Measurements from ENCODE around the gene PPP1R14C.

DNA sequence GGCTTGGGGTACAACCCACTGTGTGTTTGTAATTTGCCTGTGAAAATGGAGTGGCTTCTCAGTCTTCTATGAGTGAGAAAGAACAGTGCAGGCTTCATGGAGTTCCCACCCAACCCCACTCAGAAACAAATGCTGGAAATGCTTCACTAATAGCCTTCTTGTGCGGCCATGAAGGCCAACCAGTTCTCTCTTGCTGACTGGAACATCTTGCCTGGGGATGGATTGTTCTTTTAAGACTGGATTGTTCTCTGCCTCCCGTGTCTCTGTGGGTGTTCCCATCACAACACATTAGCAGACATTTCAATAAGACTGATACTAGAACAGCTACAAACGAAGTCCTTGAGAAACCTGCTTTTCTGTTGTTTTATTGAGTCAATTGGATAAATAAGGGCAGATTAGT is 110.6 kb downstream of the PPP1R14C start:
- TF ChIP-seq, protein P1, sequence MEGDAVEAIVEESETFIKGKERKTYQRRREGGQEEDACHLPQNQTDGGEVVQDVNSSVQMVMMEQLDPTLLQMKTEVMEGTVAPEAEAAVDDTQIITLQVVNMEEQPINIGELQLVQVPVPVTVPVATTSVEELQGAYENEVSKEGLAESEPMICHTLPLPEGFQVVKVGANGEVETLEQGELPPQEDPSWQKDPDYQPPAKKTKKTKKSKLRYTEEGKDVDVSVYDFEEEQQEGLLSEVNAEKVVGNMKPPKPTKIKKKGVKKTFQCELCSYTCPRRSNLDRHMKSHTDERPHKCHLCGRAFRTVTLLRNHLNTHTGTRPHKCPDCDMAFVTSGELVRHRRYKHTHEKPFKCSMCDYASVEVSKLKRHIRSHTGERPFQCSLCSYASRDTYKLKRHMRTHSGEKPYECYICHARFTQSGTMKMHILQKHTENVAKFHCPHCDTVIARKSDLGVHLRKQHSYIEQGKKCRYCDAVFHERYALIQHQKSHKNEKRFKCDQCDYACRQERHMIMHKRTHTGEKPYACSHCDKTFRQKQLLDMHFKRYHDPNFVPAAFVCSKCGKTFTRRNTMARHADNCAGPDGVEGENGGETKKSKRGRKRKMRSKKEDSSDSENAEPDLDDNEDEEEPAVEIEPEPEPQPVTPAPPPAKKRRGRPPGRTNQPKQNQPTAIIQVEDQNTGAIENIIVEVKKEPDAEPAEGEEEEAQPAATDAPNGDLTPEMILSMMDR (IDR thresholded peaks at IDR 0.05; ENCODE audit: extremely low read depth in 1 of 2, insufficient read depth in 1 of 2, low read depth in 1 of 2, low read length in 2 of 2): no peak
- no peak for TF ChIP-seq POLR2AphosphoS5 (IDR thresholded peaks at IDR 0.05; ENCODE audit: insufficient read depth, low read depth, low read length)
- TF ChIP-seq POLR2A (IDR thresholded peaks at IDR 0.05; ENCODE audit: low read depth, low read length): no peak
- no peak for TF ChIP-seq EZH2 (IDR thresholded peaks at IDR 0.05; ENCODE audit: borderline replicate concordance, low read depth, low read length, severe bottlenecking)
- no peak for TF ChIP-seq GATA2 (IDR thresholded peaks at IDR 0.05; ENCODE audit: insufficient read depth, insufficient read length, low read depth, low read length)
- TF ChIP-seq MAX (IDR thresholded peaks at IDR 0.05; ENCODE audit: insufficient read depth, insufficient read length): no peak
- TF ChIP-seq JUN (IDR thresholded peaks at IDR 0.05; ENCODE audit: borderline replicate concordance, insufficient read depth, insufficient read length, low read depth): no peak
- no peak for TF ChIP-seq FOS (IDR thresholded peaks at IDR 0.05; ENCODE audit: borderline replicate concordance, insufficient read depth, low read length)

Data from endothelial cell of umbilical vein (primary cell).